Stomach (tissue), 9 donors: ENCODE results near the gene VGLL4. TPM values are rescaled to one million over a fixed set of nuclear protein-coding genes. Genes with fewer than 3 reads are reported as not detected.

Experiments used
- DNase-seq, 2 donors: peaks; one replicate each; pipeline versions ENCODE4 v3.0.0 to v3.0.0-alpha.2; 2013 to 2019
- H3K27ac ChIP-seq, 5 donors: fragments of 200-600 bp in 4 of 5; sonication (generic) in 4 of 5; one replicate each; pipeline ENCODE4 v1.5.1; 2013 to 2019; ENCODE audit warnings: mild to moderate bottlenecking in 1 of 5, moderate library complexity in 1 of 5
- H3K27me3 ChIP-seq, 3 donors: fragments of 200-600 bp; sonication (generic); one replicate each; pipeline ENCODE4 v1.5.1; 2017 to 2019; ENCODE audit warnings: mixed run types in 1 of 3
- H3K36me3 ChIP-seq, 4 donors: fragments of 200-600 bp; sonication (generic); 1 replicate in 3 of 4; 2 replicates in 1 of 4; pipeline ENCODE4 v1.5.1; 2016 to 2019
- H3K4me1 ChIP-seq, 4 donors: fragments of 200-600 bp; sonication (generic); one replicate each; pipeline ENCODE4 v1.5.1; 2016 to 2019
- H3K4me3 ChIP-seq, 4 donors: fragments of 200-600 bp; sonication (generic) in 3 of 4; one replicate each; pipeline ENCODE4 v1.5.1; 2016 to 2019; ENCODE audit warnings: mild to moderate bottlenecking in 1 of 4
- H3K9me3 ChIP-seq, 4 donors: fragments of 200-600 bp; sonication (generic); one replicate each; pipeline ENCODE4 v1.5.1; 2016 to 2019
- EP300 ChIP-seq: sonication (generic); formaldehyde crosslinking; IDR thresholded peaks from one replicate; pipeline ENCODE4 v1.6.1; 2017; ENCODE audit warnings: antibody characterized with exemption
- POLR2A ChIP-seq, 4 donors: fragments of 450-650 bp; IDR thresholded peaks; one replicate each; pipeline ENCODE4 v1.6.1; 2016; ENCODE audit warnings: antibody characterized with exemption in 4 of 4, control low read depth in 2 of 4, mild to moderate bottlenecking in 1 of 4, moderate library complexity in 1 of 4
- POLR2AphosphoS5 ChIP-seq, 3 donors: sonication (generic); formaldehyde crosslinking; IDR thresholded peaks; one replicate each; pipeline ENCODE4 v1.6.1; 2016; ENCODE audit warnings: antibody characterized with exemption in 3 of 3
- WGBS, 5 donors: extraction: QIAGEN DNeasy Blood & Tissue Kit in 3 of 5; methylation state at CpG; one replicate each; pipeline versions ENCODE4 v1.1.5 to v1.1.7; 2013 to 2018; 5-methylcytosine and 5-hydroxymethylcytosine counted together
- intact Hi-C: fragments of 100-400 bp; cut with DNase I; formaldehyde crosslinking; loops from one replicate; pipeline ENCODE4 v1.15.1; 2023; ENCODE audit warnings: low total_unique reads
- polyA plus RNA-seq, 3 donors: library from polyadenylated mRNA; stranded (reverse); fragments of 200-250 nt; gene quantifications; one replicate each; pipeline ENCODE4 v1.2.3, GENCODE V29; 2013
- total RNA-seq, 5 donors: library from RNA; depleted of rRNA; stranded (reverse); fragments of >200 nt; gene quantifications; one replicate each; pipeline versions ENCODE4 v1.1.0 to v1.2.3, GENCODE V29; 2014 to 2016
- TF ChIP-seq, protein P1 (sequence below), 7 experiments: fragments of 450-650 bp in 4 of 7; fragments of 200-600 bp in 3 of 7; sonication (generic) in 3 of 7; IDR thresholded peaks; one replicate each; pipeline ENCODE4 v1.5.1; 2016 to 2019; ENCODE audit warnings: antibody characterized with exemption in 7 of 7, control low read depth in 2 of 7, mild to moderate bottlenecking in 1 of 7
- donor health status: healthy with polysubstance abuse.
- donor health status: Bipolar disorder and iron deficiency.
- donor health status: healthy.

The VGLL4 gene
- total and polyA plus RNA-seq, 8 donors = 15.2 to 147 (median 43.3) TPM

GRCh38 chr3:11629716-11630115 is 14.0 kb downstream of the VGLL4 start:
- TF ChIP-seq EP300 (no peak), POLR2A (IDR thresholded peaks at IDR 0.05) (no peak), POLR2AphosphoS5 (IDR thresholded peaks at IDR 0.05) (no peak)
- TF ChIP-seq, protein P1, sequence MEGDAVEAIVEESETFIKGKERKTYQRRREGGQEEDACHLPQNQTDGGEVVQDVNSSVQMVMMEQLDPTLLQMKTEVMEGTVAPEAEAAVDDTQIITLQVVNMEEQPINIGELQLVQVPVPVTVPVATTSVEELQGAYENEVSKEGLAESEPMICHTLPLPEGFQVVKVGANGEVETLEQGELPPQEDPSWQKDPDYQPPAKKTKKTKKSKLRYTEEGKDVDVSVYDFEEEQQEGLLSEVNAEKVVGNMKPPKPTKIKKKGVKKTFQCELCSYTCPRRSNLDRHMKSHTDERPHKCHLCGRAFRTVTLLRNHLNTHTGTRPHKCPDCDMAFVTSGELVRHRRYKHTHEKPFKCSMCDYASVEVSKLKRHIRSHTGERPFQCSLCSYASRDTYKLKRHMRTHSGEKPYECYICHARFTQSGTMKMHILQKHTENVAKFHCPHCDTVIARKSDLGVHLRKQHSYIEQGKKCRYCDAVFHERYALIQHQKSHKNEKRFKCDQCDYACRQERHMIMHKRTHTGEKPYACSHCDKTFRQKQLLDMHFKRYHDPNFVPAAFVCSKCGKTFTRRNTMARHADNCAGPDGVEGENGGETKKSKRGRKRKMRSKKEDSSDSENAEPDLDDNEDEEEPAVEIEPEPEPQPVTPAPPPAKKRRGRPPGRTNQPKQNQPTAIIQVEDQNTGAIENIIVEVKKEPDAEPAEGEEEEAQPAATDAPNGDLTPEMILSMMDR (IDR thresholded peaks at IDR 0.05) = no peak
- Histone ChIP-seq H3K27me3 (no peaks in the 10 kb centered on the region), H3K27ac (peak overlapping the region in 2 of 5 donors; percentile 28 to 49), H3K4me3 (no peak overlapping the region), H3K36me3 (no peaks in the 10 kb centered on the region), H3K4me1 (peaks cover 22 to 87% (median 53%) of the 10 kb centered on the region in 4 donors), H3K9me3 (no peaks in the 10 kb centered on the region)
- WGBS, 5 donors = 41 to 63% (median 53%) methylated on average over 5 of the region's 5 CpGs
- intact Hi-C loops = no loop called here
- DNase-seq = no peak

DNA sequence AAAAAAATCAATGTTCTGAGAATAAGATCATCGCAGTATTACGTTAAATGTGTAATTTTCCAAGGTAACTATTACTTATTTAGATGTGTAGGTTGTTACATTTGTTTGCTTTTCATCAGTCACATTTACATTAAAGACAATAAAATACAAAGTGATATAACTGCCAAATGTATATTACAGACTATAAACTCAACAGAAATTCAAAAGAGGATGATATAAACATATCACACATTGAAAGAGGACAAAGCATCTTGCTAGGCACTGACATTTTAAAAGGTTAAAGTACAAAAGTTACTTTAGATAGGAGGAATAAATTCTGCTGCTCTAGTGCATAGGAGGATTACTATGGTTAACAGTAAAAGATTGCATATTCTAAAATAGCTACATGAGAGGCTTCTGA is 16.1 kb downstream of the VGLL4 start:
- Histone ChIP-seq H3K27ac (no peak overlapping the region), H3K36me3 (no peaks in the 10 kb centered on the region), H3K9me3 (no peaks in the 10 kb centered on the region), H3K4me1 (peaks cover 33 to 87% (median 55%) of the 10 kb centered on the region in 4 donors), H3K4me3 (no peak overlapping the region), H3K27me3 (no peaks in the 10 kb centered on the region)
- DNase-seq = no peak
- intact Hi-C loops = no loop called here
- TF ChIP-seq POLR2A (IDR thresholded peaks at IDR 0.05) (no peak), EP300 (no peak)
- TF ChIP-seq, protein P1 (IDR thresholded peaks at IDR 0.05) = no peak
- WGBS, 5 donors = 79 to 97% (median 95%) methylated on average over 2 of the region's 2 CpGs

DNA sequence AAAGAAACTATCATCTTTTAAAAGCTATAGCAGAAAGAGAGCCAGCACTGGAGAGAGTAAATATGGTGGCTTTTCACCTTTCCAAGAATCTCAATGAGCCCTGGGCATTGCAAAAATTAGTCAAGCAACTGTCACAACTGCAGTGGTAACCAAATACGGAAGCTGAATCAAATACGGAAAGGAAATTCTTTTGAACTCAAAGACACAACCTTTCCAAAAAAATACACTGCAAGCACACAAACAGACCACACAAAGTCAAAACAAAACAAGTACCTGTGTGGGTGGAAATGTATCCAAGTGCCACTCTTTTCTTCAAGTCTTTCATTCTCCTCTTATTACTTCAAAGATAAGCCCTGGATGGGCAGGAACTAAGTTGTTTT is 17.6 kb downstream of the VGLL4 start:
- Histone ChIP-seq H3K9me3 (no peaks in the 10 kb centered on the region), H3K36me3 (no peaks in the 10 kb centered on the region), H3K4me3 (no peak overlapping the region), H3K4me1 (peaks cover 33 to 77% (median 53%) of the 10 kb centered on the region in 4 donors), H3K27me3 (no peaks in the 10 kb centered on the region), H3K27ac (no peak overlapping the region)
- 30 to 56% (median 39%) methylated on average over 2 of the region's 2 CpGs for WGBS, 5 donors
- intact Hi-C loops = no loop called here
- DNase-seq = no peak
- TF ChIP-seq POLR2AphosphoS5 (IDR thresholded peaks at IDR 0.05) = no peak
- TF ChIP-seq EP300 = no peak
- TF ChIP-seq, protein P1 (IDR thresholded peaks at IDR 0.05) = no peak
- TF ChIP-seq POLR2A (IDR thresholded peaks at IDR 0.05) = no peak

DNA sequence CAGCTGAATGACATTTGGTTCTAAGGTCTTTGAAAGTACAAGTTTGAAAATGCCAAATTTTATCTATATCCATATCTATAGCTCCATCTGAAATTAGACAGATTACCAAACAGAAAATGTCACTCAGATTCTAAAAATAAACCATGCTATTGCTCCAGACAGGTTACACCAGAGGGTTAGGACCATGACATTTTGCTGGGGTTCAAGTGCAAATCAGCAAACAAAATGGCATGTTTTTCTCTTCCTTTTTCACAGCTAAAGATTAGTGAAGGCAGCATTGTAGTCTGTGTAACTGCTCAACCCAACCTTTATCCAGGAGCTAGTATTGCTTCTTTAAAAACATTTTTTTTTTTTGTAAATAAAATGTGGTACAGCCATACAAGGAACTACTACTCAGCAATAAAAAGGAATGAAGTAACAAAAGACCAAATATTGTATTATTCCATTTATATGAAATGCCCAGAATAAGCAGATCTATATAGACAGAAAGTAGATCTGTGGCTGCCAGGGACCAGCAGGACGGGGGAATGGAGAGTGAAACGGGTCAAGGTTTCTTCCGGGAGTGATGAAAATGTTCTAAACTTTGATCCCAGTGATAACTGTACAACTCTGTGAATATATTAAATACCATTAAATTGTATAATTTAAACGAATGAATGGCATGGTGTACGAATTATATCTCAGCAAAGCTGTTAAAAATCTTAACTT is 18.2 kb downstream of the VGLL4 start:
- intact Hi-C loops = no loop called here
- 63 to 86% (median 77%) methylated on average over 5 of the region's 5 CpGs for WGBS, 5 donors
- Histone ChIP-seq H3K4me3 (no peak overlapping the region), H3K27me3 (no peaks in the 10 kb centered on the region), H3K36me3 (no peaks in the 10 kb centered on the region), H3K27ac (peak overlapping the region in 1 of 5 donors; percentile 43), H3K9me3 (no peaks in the 10 kb centered on the region), H3K4me1 (peaks cover 38 to 77% (median 57%) of the 10 kb centered on the region in 4 donors)
- no peak for TF ChIP-seq POLR2A (IDR thresholded peaks at IDR 0.05)
- no peak for TF ChIP-seq EP300
- TF ChIP-seq POLR2AphosphoS5 (IDR thresholded peaks at IDR 0.05) = no peak
- TF ChIP-seq, protein P1 (IDR thresholded peaks at IDR 0.05) = no peak
- DNase-seq = no peak
